ENCODE data around the gene MATN1. TPM values are rescaled to one million over a fixed set of nuclear protein-coding genes. Genes with fewer than 3 reads are reported as not detected.

The MATN1 gene
- total and polyA plus RNA-seq, 4 donors = 0.19 TPM; not detected in 3

DNA sequence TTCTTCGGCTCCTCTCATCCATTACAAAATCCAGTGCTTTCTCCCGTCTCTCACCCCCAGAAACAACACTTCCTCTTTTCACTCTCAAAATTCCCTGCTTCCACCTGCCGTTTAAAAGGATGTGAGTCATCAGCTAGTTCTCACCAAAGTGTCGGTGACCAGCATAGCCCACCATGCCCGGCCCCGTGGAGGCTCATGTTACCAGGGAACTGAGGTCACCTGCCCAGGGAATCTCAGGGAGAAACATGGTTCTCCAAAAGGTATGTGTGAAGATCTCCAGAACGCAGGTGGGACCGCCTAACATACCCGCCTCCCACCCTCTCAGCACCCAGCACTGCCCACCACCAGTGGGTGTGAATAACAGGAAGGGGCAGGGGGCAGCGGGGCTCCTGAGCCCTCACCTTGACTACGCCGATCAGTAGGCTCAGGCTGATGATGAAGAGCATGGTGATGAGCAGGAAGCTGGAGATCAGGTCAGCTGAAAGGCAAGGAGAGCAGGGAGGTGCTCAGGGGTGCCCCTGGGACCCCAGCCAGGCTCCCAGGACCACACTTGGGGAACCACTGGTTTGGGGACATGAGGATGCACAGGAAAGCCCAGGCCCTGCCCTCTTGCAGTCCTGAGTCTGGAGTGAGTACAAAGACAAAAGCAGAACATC, 18.0 kb upstream of the MATN1 start:
- Histone ChIP-seq H3K27me3 (ENCODE audit: control insufficient read depth in 4 of 4, insufficient read depth in 4 of 4, low read length in 3 of 4) (no peaks in the 10 kb centered on the region), H3K9me3 (ENCODE audit: control insufficient read depth in 4 of 4, low read length in 3 of 4) (no peaks in the 10 kb centered on the region), H3K36me3 (ENCODE audit: control insufficient read depth in 4 of 4, insufficient read depth in 3 of 4, low read depth in 1 of 4, low read length in 3 of 4) (peaks cover 1 to 12% (median 6%) of the 10 kb centered on the region in 4 donors), H3K9ac (ENCODE audit: low read depth in 1 of 2, low read length in 2 of 2) (no peak overlapping the region), H3K27ac (ENCODE audit: low read depth in 1 of 2, low read length in 2 of 2) (no peak overlapping the region), H3K4me3 (ENCODE audit: low read depth in 1 of 3, low read length in 3 of 3) (no peak overlapping the region), H3K4me1 (ENCODE audit: control insufficient read depth in 4 of 4, insufficient read depth in 4 of 4, low read length in 3 of 4) (peaks cover 0 to 5% (median 2%) of the 10 kb centered on the region in 4 donors)
- no peak for TF ChIP-seq RAD21 (IDR thresholded peaks at IDR 0.05)
- TF ChIP-seq RXRA (IDR thresholded peaks at IDR 0.05) = no peak
- TF ChIP-seq FOXA2 (IDR thresholded peaks at IDR 0.05) = no peak
- 76% methylated on average over 12 of the region's 12 CpGs for WGBS
- no peak for DNase-seq (ENCODE audit: low spot score)

DNA sequence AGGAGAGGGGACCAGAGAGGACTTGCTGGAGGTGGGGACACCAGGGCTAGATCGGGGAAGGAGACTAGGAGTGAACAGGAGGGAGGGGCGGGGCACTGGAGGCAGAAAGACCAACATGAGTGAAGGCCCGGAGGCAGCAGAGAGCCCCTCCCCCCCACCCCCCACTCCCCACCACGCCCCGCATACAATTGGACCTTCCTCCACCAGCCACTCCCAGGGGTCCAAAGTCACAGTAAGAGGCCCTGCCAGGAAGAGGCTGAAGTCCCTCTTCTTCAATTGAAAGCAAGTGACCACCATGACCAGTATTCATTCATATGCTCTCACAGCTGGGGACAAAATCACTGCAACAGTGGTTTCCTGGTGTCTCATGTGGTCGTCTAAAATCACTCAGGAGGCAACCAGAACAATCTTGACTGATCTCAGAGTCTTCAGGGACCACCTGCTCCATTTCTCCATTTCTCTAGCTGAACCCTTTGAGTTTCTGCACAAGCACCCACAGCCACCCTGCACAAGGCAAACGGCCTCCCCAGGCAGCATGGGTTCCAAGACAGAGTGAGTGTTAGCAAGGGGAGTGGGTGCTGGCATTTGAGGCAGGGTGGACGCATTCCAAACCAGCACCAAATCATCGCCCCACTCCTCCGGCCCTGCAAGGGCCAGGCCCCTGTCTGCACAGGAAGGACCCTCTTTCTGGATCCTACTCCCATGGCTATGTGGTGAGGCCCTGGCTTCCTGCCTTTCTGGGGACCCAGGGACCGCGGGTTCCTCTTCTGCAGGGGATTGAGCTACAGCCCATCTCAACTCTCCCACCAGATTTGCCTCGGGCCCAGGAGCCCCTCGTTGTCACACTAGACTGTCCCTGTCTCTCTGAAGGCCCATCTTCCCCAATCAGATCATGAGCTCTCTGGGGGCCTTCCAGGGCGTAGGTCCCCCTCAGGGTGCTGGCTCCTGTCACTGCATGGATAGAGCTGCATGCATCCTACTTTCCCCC, 17.2 kb upstream of the MATN1 start:
- H3K9ac ChIP-seq (ENCODE audit: low read depth in 1 of 2, low read length in 2 of 2) = no peak overlapping the region
- H3K4me3 ChIP-seq (ENCODE audit: low read depth in 1 of 3, low read length in 3 of 3) = no peak overlapping the region
- peaks cover 1 to 16% (median 7%) of the 10 kb centered on the region in 4 donors for H3K36me3 ChIP-seq (ENCODE audit: control insufficient read depth in 4 of 4, insufficient read depth in 3 of 4, low read depth in 1 of 4, low read length in 3 of 4)
- TF ChIP-seq, protein P1, sequence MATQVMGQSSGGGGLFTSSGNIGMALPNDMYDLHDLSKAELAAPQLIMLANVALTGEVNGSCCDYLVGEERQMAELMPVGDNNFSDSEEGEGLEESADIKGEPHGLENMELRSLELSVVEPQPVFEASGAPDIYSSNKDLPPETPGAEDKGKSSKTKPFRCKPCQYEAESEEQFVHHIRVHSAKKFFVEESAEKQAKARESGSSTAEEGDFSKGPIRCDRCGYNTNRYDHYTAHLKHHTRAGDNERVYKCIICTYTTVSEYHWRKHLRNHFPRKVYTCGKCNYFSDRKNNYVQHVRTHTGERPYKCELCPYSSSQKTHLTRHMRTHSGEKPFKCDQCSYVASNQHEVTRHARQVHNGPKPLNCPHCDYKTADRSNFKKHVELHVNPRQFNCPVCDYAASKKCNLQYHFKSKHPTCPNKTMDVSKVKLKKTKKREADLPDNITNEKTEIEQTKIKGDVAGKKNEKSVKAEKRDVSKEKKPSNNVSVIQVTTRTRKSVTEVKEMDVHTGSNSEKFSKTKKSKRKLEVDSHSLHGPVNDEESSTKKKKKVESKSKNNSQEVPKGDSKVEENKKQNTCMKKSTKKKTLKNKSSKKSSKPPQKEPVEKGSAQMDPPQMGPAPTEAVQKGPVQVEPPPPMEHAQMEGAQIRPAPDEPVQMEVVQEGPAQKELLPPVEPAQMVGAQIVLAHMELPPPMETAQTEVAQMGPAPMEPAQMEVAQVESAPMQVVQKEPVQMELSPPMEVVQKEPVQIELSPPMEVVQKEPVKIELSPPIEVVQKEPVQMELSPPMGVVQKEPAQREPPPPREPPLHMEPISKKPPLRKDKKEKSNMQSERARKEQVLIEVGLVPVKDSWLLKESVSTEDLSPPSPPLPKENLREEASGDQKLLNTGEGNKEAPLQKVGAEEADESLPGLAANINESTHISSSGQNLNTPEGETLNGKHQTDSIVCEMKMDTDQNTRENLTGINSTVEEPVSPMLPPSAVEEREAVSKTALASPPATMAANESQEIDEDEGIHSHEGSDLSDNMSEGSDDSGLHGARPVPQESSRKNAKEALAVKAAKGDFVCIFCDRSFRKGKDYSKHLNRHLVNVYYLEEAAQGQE (IDR thresholded peaks at IDR 0.05) = no peak
- no peak for TF ChIP-seq SP1 (IDR thresholded peaks at IDR 0.05)
- H3K4me1 ChIP-seq (ENCODE audit: control insufficient read depth in 4 of 4, insufficient read depth in 4 of 4, low read length in 3 of 4) = peaks cover 0 to 2% (median 0%) of the 10 kb centered on the region in 4 donors
- DNase-seq (ENCODE audit: low spot score) = no peak
- no peaks in the 10 kb centered on the region for H3K9me3 ChIP-seq (ENCODE audit: control insufficient read depth in 4 of 4, low read length in 3 of 4)
- no peaks in the 10 kb centered on the region for H3K27me3 ChIP-seq (ENCODE audit: control insufficient read depth in 4 of 4, insufficient read depth in 4 of 4, low read length in 3 of 4)
- 80% methylated on average over 15 of the region's 15 CpGs for WGBS
- H3K27ac ChIP-seq (ENCODE audit: low read depth in 1 of 2, low read length in 2 of 2) = no peak overlapping the region

DNA sequence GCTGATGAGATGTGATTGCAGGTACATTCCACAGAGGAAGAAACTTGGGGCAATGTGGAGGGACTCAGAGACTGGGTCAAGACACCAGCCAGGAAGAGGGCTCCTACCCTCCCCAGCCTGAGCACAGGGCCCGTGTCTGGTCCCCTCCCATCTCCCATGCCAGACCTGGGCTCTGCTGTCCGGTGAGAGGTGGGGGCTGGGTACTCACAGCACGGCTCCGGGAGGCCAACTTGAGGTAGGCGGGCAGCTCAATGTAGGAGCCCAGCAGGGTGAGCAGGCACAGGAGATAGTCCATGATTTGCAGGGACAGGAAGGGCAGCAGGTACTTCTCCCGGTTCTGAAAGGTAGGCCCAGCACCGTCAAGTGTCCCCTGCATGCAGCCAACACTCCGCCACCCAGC, 16.2 kb upstream of the MATN1 start:
- TF ChIP-seq JUND (IDR thresholded peaks at IDR 0.05) (no peak), MAX (IDR thresholded peaks at IDR 0.05) (no peak), GABPA (IDR thresholded peaks at IDR 0.05 in 1 of 2, conservative IDR thresholded peaks at IDR 0.05 in 1 of 2) (no peak), NR2F2 (IDR thresholded peaks at IDR 0.05) (no peak), YY1 (IDR thresholded peaks at IDR 0.05) (no peak), EGR1 (IDR thresholded peaks at IDR 0.05; ENCODE audit: low read depth in 2 of 2) (no peak), RAD21 (IDR thresholded peaks at IDR 0.05) (no peak)
- TF ChIP-seq, protein P1 (IDR thresholded peaks at IDR 0.05) = no peak
- Histone ChIP-seq H3K27ac (ENCODE audit: low read depth in 1 of 2, low read length in 2 of 2) (no peak overlapping the region), H3K4me3 (ENCODE audit: low read depth in 1 of 3, low read length in 3 of 3) (no peak overlapping the region), H3K9me3 (ENCODE audit: control insufficient read depth in 4 of 4, low read length in 3 of 4) (no peaks in the 10 kb centered on the region), H3K36me3 (ENCODE audit: control insufficient read depth in 4 of 4, insufficient read depth in 3 of 4, low read depth in 1 of 4, low read length in 3 of 4) (peaks cover 1 to 19% (median 10%) of the 10 kb centered on the region in 4 donors), H3K9ac (ENCODE audit: low read depth in 1 of 2, low read length in 2 of 2) (no peak overlapping the region), H3K4me1 (ENCODE audit: control insufficient read depth in 4 of 4, insufficient read depth in 4 of 4, low read length in 3 of 4) (peaks cover 0 to 2% (median 0%) of the 10 kb centered on the region in 4 donors), H3K27me3 (ENCODE audit: control insufficient read depth in 4 of 4, insufficient read depth in 4 of 4, low read length in 3 of 4) (no peaks in the 10 kb centered on the region)
- no peak for DNase-seq (ENCODE audit: low spot score)
- 91% methylated on average over 8 of the region's 8 CpGs for WGBS
